ENCODE results near the gene ZG16B.

DNA sequence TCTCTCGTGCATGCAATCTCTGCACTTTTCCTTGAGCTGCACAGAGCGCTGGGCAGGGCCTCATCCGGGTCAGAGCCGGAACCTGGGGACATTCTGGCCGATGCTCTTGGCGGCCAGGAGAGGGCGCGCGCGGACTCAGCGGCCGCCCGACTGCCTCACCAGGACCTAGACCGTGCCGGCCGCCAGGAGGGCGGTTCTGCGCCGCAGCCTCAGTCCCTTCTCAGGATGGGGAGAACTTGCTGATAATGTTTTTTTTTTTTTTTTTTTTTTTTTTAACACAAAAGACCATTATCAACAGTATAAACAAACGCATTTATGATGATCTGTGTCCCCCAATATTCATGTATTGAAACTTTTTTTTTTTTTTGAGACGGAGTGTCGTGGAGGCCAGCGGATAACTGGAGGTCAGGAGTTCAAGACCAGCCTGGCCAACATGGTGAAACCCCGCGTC is 44.8 kb downstream of the ZG16B start:
- no peak for TF ChIP-seq EP300 (IDR thresholded peaks at IDR 0.05)
- TF ChIP-seq, protein P1, sequence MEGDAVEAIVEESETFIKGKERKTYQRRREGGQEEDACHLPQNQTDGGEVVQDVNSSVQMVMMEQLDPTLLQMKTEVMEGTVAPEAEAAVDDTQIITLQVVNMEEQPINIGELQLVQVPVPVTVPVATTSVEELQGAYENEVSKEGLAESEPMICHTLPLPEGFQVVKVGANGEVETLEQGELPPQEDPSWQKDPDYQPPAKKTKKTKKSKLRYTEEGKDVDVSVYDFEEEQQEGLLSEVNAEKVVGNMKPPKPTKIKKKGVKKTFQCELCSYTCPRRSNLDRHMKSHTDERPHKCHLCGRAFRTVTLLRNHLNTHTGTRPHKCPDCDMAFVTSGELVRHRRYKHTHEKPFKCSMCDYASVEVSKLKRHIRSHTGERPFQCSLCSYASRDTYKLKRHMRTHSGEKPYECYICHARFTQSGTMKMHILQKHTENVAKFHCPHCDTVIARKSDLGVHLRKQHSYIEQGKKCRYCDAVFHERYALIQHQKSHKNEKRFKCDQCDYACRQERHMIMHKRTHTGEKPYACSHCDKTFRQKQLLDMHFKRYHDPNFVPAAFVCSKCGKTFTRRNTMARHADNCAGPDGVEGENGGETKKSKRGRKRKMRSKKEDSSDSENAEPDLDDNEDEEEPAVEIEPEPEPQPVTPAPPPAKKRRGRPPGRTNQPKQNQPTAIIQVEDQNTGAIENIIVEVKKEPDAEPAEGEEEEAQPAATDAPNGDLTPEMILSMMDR (IDR thresholded peaks at IDR 0.05), result peak in 6 of 7 experiments; percentile 61 to 97 (median 92)
